ENCODE data around the gene ADCY1.

- TF ChIP-seq CTCF (IDR thresholded peaks at IDR 0.05), result no peak
- TF ChIP-seq POLR2A (IDR thresholded peaks at IDR 0.05), result no peak
- no peak for TF ChIP-seq EP300 (IDR thresholded peaks at IDR 0.05)
- TF ChIP-seq POLR2AphosphoS5 (IDR thresholded peaks at IDR 0.05), result no peak
Observed at GRCh38 chr7:45718464-45719330, 144.5 kb downstream of the ADCY1 start.
